Activated T-cell treated with anti-CD3 and anti-CD28 coated beads for 48 hours (primary cell): Measurements from ENCODE around the gene UBA1.

Source experiments
- DNase-seq: peaks from one replicate; pipeline ENCODE4 v3.0.0-alpha.2; 2020; ENCODE audit warnings: low read depth

The UBA1 gene

DNA sequence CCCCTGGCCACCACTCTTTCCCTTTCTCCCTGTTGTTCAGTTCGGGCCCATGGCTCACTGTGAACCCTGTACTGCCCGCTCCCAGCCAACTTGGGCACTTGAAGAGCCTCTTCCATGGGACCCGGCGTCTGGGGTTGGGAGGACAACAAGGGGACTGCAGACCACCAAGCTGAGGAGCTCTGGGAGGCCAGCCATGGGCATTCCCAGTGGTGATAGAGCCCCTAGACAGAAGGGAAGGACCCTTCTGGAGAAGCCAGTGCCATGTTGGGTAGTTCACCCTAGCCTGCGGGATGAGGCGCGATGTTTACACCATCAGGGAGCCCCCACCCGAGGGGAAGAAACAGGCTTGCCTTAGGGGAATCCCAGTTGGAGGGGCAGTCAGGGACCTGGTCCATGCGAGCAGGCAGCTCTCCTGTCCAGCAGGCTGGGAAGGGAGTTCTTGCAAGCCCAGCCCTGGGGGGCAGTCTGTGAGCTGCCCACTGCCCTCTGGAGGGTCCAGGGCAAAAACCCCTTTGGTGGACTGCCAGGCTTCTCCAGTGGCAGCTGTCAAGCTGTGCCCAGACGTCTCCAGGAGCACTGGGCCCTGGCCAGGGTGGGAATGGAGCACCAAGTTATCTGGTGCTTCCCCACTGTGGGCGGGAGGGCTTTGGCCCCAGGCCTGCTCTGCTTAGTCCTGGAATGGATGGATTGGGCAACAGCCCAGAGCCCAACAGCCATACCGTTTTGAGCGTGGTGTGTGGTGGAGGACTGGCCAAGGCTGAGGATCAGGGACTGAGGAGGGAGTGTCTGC lies 23.7 kb upstream of the UBA1 start:
- DNase-seq: no peak

DNA sequence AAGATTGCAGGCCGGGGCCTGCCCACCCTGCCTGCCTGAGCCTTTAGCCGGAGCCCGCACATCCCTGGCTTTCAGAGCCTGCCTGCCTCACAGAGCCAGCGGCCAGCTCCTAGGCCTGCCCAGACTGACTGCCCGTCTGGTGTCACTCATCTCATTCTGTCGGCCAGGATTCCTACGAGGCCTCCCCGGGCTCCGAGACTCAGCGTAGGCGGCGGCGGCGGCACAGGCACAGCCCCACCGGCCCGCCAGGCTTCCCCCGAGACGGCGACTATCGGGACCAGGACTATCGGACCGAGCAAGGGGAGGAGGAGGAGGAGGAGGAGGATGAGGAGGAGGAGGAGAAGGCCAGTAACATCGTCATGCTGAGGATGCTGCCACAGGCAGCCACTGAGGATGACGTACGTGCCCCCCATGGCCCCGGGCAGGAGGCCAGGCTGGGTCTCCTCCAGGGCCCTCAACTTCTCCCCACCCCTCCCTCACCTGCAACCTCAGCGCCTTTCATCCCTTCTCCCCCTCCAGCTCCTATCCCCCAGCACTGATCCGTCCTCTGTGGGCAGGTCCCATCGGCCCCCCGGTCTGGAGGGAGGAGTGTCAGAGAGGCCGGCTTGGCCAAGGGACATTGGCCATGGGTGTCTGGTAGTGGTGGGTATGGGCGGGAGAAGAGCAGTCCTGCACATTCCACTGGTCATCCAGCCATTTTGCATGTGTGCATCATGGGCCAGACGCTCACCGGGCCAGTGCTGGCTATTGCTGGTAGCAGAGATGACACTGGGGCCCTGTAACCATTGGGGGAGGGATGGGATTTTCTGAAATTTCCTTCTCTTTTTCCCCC lies 22.6 kb upstream of the UBA1 start:
- DNase-seq: no peak

DNA sequence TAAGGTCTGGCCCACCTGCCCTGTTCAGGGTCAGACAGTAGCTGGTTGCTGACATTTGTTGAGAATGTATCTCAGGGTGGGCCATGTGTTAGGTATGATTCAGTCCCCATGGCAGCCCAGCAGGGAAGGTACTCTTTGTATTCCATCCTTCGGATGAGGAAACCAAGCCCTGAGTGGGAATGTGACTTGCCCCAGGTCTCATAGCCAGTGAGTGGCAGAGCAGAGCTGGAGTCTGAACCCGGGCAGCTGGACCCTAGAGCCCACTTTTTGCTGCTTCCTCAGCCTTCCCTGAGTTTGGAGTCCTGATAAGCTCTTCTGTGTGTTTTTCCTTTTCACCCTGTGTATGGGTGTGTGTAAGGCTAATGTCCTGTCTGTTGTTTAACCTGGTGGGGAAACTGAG lies 21.6 kb upstream of the UBA1 start:
- no peak for DNase-seq

DNA sequence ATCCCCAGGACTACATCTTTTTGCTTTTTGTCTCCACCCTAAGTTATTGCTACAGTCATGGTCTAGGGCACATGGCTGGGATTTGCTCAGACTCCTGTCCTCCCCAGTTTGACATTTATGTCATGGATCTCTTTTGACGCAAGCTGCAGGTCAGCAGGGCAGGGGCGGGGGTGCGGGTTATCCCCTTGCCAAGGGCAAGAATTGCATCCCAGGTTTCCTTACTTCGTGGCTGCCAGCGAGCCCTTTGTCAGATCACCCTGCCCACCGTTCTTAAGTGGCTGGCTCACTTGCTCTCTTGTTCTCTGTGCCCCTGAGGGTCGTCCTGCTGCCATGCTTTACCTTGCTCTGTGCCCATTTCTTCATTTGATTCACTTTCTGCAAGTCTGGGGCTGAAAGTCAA lies 21.1 kb upstream of the UBA1 start:
- DNase-seq: no peak

DNA sequence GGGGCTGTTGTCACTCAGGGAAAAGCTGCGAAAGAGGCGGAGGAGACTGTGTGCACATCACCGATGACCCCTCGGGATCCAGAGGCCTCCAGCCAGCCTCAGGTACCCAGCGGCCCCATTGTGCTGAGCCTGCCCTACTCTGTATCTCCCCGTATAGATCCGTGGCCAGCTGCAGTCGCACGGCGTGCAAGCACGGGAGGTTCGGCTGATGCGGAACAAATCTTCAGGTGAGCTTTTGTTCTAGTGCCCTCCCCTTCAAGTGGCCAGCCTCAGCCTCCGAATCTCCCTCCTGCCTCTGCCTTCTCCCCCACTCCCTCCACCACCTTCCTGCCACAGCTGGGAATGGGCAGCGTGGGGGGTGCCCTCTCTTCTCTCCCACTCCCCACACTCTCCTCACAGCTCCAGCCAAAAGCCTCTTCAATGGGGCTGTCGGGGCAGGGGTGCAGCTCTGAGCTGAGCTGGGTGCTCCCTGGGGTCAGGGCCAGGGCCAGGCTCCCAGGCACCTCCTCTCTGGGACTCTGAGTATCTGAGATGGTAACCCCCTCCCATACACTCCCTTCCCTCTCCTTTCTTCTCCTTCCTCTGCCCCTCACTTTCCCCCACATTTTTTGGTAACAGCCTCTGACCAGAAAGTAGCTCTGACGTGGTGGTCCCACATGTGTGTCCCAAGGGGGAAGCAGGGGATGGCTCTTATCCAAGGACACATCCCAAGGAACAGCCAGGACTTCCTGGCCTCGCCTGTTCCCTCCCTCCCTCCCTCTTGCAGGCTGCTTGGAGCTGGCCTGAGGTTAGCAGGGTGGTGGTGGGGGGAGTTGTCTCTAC lies 20.4 kb upstream of the UBA1 start:
- DNase-seq: no peak

DNA sequence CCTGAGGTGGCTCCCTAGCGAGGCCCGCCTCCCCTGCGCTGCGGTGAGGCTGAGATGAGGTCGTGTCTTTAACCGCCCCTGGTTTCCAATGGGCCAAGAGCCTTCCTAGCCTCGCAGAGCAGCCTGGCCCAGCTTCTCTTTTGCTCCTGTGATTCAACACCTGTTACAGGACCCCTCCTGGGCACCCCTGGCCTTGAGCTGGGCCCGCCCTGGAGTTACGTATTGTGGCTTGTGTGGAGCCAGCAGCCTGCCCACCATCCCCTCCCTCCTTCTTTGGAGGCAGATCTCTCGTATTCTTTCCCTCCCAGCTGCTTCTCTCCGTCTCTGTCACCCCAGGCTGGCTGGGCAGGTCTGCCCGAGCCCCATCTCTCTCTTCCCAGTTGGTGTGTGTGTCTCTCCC lies 19.3 kb upstream of the UBA1 start:
- DNase-seq: no peak

DNA sequence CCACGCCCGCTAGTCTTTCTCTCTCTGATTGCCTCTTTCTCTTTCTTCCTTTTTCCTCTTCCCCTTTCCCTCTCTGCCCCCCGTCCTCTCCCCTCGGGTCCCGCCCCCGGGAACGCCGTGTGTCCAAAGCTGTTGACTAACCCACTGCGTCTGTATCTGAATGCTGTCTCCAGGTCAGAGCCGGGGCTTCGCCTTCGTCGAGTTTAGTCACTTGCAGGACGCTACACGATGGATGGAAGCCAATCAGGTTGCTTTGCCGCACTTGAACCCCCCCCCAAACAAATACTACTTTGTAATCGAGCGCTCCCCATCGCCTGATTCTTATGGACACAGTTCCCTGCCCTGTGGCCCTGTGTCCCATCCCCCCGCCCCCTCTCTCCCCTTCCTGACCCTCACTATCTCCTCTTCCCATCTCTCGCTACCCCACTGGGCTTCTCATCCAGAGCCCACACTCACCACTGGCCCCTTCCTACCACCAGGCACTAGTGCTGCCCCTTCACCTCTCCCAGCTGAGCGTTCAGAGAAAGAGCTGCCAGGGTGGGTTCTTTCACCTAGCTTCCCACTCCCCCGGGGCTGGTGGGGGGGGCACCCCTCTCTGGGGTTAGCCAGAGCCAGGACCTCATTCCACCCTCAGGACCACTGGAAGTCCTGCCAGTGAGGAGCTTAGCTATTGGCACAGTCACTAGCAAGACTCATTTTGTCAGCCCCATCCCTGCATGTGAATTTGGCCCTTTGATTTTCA lies 18.6 kb upstream of the UBA1 start:
- no peak for DNase-seq

DNA sequence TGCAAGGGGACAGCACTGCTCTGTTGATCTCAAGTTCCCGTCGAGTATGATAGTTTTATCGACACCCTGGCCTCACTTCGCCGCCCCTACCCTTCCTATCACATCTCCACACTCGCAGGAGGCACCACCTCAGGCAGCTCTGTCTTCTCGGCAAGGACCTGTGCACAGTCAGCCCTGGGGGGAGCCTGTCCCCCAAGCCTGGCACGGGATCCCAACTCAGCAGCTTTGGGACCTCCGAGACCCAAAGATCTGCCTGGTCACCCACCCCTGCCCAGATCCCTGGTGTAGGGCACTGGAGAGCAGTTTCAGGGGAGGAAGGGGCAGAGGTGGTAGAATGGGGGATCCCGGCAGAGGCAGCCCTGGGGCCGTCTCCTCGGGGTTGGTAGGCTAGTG lies 18.0 kb upstream of the UBA1 start:
- no peak for DNase-seq

DNA sequence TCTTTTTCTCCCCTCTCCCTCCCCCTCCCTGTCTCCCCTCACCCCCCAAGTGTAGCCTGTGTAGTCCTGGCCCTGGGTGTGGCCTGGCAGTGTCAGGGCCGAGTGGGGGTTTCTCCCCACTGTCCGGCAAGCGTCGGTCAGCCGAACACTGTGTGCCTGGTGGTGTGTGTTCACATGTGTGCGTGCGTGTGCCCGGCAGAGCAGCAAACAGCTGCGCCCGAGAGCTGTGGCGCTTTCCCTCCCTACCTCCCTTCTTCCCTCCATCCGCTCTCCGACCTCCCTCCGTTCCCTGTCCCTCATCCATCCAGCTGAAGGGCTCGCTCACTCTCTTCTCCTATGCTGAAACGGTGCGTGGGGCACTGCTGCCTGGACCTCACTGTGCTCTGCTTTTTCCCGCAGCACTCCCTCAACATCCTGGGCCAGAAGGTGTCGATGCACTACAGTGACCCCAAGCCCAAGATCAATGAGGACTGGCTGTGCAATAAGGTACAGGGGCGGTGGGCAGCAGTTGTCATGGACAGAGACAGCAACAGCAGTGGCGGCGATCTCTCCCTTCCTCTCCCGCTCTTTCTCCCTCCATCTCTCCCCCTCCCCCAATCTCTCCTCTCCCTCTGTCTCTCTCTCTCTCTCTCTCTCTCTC lies 17.4 kb upstream of the UBA1 start:
- DNase-seq: no peak

DNA sequence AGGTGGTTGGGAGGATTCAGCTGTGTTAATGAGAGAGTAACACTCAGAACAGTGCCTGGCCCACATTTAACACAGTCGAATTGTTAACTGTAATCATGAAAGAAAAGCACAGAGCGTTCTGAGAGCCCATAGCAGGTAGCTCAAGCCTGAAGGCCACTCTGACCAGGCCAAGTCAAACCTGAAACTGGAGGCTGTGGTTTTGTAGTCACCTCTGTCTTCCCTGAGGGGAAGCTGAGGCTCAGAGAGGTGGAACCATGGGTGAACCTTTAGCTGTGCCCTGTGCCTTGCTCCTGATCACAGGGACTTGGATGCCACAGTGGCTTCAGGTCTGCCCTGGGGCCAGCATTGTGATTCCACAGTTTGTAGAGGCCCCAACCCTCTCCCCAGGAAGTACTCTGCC lies 16.6 kb upstream of the UBA1 start:
- DNase-seq: no peak

DNA sequence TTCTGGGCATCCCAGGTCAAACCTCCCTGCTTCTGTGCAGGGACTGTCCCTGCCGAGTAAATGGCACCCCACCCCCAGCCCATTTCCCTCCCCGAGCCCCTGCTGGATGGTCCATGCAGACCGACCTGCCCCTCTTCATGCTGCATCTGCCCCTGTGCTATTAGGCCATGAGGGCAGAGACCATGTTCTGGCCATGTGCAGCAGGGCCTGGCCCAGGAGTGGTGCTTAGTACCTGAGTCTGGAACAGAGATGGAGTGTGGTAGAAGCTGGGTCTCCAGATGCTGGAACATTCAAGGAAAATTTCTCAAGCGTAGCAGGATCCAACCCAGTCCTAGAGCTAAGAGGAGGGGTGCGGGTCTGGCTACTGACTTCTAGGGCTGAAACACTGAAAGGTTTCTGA lies 15.3 kb upstream of the UBA1 start:
- DNase-seq: no peak

DNA sequence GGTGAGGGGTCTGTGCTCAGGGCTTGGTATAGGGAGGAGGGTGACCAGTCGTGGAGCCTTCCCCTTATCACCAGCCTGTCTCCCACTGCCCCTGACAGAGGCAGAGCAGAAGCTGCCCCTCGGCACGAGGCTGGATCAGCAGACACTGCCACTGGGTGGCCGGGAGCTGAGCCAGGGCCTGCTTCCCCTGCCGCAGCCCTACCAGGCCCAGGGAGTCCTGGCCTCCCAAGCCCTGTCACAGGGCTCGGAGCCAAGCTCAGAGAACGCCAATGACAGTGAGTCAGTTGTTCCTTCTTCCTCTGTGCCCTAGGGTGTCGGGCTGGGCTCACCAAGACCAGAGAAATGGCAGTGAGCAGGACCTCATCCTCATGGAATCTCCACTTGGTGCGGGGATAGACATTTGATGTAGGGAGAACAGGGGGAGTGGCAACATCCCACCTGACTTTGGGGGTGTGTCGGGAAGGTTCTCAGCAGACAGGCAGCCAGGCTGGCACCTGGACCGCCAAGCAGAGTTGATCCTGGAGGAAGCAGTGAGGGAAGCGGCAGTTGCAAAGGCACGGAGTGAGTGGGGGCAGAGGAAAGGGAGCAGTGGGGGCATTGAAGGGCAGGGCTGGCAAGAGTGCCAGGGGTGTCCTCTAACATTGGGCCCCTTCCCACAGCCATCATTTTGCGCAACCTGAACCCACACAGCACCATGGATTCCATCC lies 14.3 kb upstream of the UBA1 start:
- no peak for DNase-seq

DNA sequence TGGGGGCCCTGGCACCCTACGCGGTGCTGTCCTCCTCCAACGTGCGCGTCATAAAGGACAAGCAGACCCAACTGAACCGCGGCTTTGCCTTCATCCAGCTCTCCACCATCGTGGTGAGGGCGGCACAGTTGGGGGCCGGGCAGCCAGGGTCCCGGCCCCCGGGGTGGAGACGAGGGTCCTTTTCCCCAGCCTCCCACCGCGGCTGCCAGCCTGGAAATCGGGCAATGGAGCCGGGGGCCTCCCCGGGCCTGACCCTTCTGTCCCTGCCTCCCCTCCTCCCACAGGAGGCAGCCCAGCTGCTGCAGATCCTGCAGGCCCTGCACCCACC lies 13.7 kb upstream of the UBA1 start:
- DNase-seq: no peak

DNA sequence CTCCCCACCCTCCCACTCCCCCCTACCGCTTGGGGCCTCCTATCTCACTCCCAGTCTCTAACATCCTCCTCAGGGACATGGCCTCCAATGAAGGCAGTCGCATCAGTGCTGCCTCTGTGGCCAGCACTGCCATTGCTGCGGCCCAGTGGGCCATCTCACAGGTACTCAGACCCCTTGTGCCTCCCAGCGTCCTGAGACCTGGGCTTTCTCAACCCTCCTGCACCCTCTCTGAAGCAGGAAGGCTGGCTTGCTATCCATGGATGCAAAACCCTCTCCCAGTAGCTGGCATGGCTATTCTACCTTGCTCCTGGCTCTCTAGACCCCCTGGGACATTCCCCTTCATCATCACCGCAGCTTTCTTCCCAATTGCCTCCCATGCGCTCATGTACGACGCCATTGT lies 13.3 kb upstream of the UBA1 start:
- DNase-seq: no peak

DNA sequence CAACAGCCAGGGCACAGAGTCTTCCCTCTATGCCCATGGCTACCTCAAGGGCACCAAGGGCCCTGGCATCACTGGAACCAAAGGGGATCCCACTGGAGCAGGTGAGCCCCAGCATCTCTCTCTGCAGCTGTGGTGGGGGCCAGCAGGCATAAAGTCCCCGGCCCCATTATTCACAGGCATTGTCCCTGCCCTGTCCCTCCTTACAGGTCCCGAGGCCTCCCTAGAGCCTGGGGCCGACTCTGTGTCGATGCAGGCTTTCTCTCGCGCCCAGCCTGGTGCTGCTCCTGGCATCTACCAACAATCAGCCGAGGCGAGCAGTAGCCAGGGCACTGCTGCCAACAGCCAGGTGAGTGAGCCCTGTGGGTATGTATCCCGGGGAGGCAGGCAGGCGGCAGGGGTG lies 12.3 kb upstream of the UBA1 start:
- DNase-seq: no peak

DNA sequence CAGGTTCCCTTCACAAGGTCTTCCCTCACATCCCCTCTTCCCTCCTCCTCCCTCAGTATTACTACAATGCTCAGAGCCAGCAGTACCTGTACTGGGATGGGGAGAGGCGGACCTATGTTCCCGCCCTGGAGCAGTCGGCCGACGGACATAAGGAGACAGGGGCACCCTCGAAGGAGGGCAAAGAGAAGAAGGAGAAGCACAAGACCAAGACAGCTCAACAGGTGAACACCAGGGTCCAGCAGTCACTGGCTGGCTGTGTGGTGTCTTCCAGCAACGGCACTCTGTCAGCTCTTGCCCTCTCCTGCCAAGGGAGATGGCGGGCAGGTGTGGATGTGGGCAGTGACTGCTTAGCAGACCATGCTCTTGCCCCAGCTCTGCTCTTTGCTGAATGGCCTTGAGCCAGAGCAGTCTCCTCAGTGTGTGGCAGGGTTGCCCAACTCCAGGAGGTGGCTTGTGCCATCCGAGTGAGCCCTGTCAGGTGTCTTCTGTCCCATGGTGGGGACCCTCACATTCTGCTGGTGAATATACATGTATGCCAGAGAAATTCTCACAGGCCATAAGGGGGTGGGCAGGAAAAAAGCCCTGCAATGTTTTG lies 11.4 kb upstream of the UBA1 start:
- no peak for DNase-seq

DNA sequence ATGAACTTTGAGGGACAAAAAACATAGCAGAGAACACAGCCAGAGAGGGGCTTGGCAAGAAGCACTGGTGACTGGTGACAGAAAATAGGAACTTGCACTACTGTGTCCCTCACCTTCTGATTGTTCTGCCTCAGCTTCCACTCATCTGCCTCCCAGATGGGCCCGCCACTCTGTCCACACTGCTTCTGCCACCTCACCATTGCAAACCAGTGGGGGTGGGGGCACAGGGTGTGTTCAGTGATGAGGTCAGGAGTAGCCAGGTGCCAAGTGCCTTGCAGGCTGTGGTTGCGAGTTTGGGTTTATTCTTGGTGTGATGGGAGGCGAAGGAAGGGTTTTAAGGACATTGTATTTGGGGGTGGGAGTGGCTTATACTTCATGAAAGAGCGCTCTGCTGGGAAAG lies 9.1 kb upstream of the UBA1 start:
- DNase-seq: no peak

DNA sequence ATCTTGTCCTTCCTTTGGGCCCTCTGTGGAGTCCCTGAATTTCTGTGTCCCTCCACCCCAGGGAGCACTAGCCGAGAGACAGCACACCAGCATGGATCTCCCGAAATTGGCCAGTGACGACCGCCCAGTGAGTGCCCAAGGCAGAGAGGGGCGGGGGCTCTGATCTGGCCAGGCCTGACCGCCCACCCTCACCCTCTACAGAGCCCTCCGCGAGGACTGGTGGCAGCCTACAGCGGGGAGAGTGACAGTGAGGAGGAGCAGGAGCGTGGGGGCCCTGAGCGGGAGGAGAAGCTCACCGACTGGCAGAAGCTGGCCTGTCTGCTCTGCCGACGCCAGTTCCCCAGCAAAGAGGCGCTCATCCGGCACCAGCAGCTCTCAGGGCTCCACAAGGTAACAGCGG lies 8.4 kb upstream of the UBA1 start:
- DNase-seq: no peak

DNA sequence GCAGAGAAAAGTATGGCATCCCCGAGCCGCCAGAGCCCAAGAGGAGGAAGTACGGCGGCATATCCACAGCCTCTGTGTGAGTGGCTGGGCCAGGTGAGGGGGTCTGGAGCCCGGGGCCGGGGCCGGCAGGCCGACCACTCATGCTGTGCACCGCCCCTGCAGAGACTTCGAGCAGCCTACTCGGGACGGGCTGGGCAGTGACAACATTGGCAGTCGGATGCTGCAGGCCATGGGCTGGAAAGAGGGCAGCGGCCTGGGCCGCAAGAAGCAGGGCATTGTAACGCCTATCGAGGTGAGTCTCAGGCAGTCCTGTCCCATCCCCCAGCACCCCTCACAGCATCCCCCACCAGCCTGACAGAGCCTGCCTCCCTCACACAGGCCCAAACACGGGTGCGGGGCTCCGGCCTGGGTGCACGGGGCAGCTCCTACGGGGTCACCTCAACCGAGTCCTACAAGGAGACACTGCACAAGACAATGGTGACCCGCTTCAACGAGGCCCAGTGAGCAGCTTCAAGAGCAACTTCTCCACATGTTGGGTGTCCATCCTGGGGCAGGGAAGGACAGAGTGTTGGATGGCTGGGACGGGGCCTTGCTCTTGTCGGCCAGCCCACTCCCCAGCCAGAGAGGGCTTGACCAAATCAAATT lies 7.4 kb upstream of the UBA1 start:
- no peak for DNase-seq

DNA sequence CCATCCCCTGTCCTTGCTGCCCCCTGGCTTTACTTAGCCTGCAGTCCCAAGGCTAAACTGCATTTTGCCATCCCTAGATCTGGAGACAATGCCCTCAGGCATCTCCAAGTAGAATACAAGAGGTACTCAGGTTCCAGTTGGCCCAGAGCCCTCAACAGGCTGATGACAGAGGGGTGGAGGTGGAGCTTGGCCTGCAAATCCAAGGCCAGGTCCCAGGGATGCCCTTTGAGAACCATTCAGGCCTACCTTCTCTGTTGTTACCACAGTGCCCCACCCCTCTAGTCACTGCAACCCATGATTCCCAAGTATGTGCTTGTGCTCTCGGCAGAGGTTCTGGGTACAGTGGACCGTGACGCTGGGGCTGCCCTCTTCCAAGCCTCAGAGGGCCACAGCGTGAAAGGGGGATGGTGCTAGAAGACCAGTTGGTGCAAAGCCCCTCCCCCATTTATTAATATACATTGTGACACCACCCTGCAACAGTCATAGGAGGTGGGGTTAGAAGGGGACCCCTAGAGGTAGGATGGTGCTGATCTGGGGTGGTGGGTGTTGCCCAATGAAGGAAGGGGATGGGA lies 6.4 kb upstream of the UBA1 start:
- no peak for DNase-seq
